ENCODE data around the gene VAC14.

The VAC14 gene

GRCh38 chr16:70778901-70779309, 22.1 kb downstream of the VAC14 start (continued):
- TF ChIP-seq ZIC2 (tag by site-specific recombination; IDR thresholded peaks at IDR 0.05) (peak; percentile 81), SCRT2 (tag by site-specific recombination; IDR thresholded peaks at IDR 0.05) (no peak), ZNF10 (tag by site-specific recombination; IDR thresholded peaks at IDR 0.05) (peak; percentile 77), ZNF521 (tag by site-specific recombination; IDR thresholded peaks at IDR 0.05) (no peak), YY2 (tag by site-specific recombination; IDR thresholded peaks at IDR 0.05) (peak; percentile 69), ZFHX2 (tag by site-specific recombination; conservative IDR thresholded peaks at IDR 0.05) (no peak), PRDM6 (tag by site-specific recombination; IDR thresholded peaks at IDR 0.05) (no peak), PATZ1 (tag by site-specific recombination; IDR thresholded peaks at IDR 0.05) (0 out of 2 replicates have a peak, but pooled peaks have one; percentile 22), ZNF530 (tag by site-specific recombination; IDR thresholded peaks at IDR 0.05; ENCODE audit: low read depth) (0 out of 2 replicates have a peak, but pooled peaks have one; percentile 35), ZNF23 (tag by site-specific recombination; IDR thresholded peaks at IDR 0.05; ENCODE audit: borderline replicate concordance) (no peak), EGR2 (tag by site-specific recombination; IDR thresholded peaks at IDR 0.05; ENCODE audit: low read depth) (no peak), PRDM4 (tag by site-specific recombination; IDR thresholded peaks at IDR 0.05) (peak; percentile 45; the same call in 1 of the 2 replicates), ZNF660 (tag by site-specific recombination; IDR thresholded peaks at IDR 0.05) (peak; percentile 98), ZNF571 (tag by site-specific recombination; IDR thresholded peaks at IDR 0.05) (no peak), ZNF140 (tag by site-specific recombination; IDR thresholded peaks at IDR 0.05) (no peak), ZBTB10 (tag by site-specific recombination; IDR thresholded peaks at IDR 0.05) (no peak), ZNF560 (tag by site-specific recombination; IDR thresholded peaks at IDR 0.05; ENCODE audit: borderline replicate concordance) (no peak), ZNF707 (tag by site-specific recombination; IDR thresholded peaks at IDR 0.05) (no peak), ZNF335 (tag by site-specific recombination; conservative IDR thresholded peaks at IDR 0.05) (peak; percentile 45), ZNF544 (tag by site-specific recombination; IDR thresholded peaks at IDR 0.05) (no peak), ZNF184 (tag by site-specific recombination; IDR thresholded peaks at IDR 0.05) (no peak), HIC1 (tag by site-specific recombination; IDR thresholded peaks at IDR 0.05) (no peak), ZNF830 (tag by site-specific recombination; IDR thresholded peaks at IDR 0.05; ENCODE audit: low read depth) (no peak), ZNF639 (tag by site-specific recombination; IDR thresholded peaks at IDR 0.05) (peak; percentile 78), ZNF174 (tag by site-specific recombination; IDR thresholded peaks at IDR 0.05) (no peak; the same call in 1 of the 2 replicates)

Measured in HEK293 (cell line).